Cardiac muscle cell (in vitro differentiated cells and primary cell): ENCODE data around the gene RFTN1. TPM values are rescaled to one million over a fixed set of nuclear protein-coding genes. Genes with fewer than 3 reads are reported as not detected.

Source experiments
- DNase-seq, 2 donors: peaks; one replicate each; pipeline versions ENCODE4 v3.0.0 to v3.0.0-alpha.2; 2010 to 2017; ENCODE audit warnings: low read depth in 1 of 2, low spot score in 1 of 2
- H3K27ac ChIP-seq: fragments of 200-600 bp; sonication (generic); 2 replicates; pipeline ENCODE4 v1.5.1; 2016
- H3K27me3 ChIP-seq: fragments of 200-600 bp; sonication (generic); 2 replicates; pipeline ENCODE4 v1.6.0; 2016; ENCODE audit warnings: control low read depth
- H3K36me3 ChIP-seq: fragments of 200-600 bp; sonication (generic); 2 replicates; pipeline ENCODE4 v1.5.1; 2016; ENCODE audit warnings: control low read depth
- H3K4me1 ChIP-seq: fragments of 200-600 bp; sonication (generic); 2 replicates; pipeline ENCODE4 v1.8.1; 2017; ENCODE audit warnings: low read depth, mild to moderate bottlenecking, mixed run types
- H3K4me3 ChIP-seq: fragments of 200-600 bp; sonication (generic); 2 replicates; pipeline ENCODE4 v1.5.1; 2016; ENCODE audit warnings: mild to moderate bottlenecking
- H3K9me3 ChIP-seq: fragments of 200-600 bp; sonication (generic); 2 replicates; pipeline ENCODE4 v1.5.1; 2017; ENCODE audit warnings: low read depth, mild to moderate bottlenecking, control low read depth
- CTCF ChIP-seq: IDR thresholded peaks from 2 replicates; pipeline ENCODE4 v1.5.1; 2012; ENCODE audit warnings: low read depth, mild to moderate bottlenecking, low read length
- polyA plus RNA-seq: library from polyadenylated mRNA; unstranded; fragments of >200 nt; fragmentation: Nextera tagmentation; extraction: Ambion mirVana; gene quantifications from 2 replicates; pipeline ENCODE4 v1.2.1, GENCODE V29; 2016
- total RNA-seq: library from RNA; depleted of rRNA; stranded (reverse); fragments of >200 nt; gene quantifications from 2 replicates; pipeline ENCODE4 v1.2.3, GENCODE V29; 2016

The RFTN1 gene
- total and polyA plus RNA-seq, 2 experiments from 2014 or later, result 30.6 to 42.4 TPM

GRCh38 chr3:16366581-16366980, 146.9 kb downstream of the RFTN1 start:
- DNase-seq, result peak in 1 of 2 donors; percentile 17
- Histone ChIP-seq H3K4me3 (no peak overlapping the region), H3K4me1 (peaks cover 24% of the 10 kb centered on the region), H3K36me3 (no peaks in the 10 kb centered on the region), H3K27me3 (no peaks in the 10 kb centered on the region), H3K27ac (no peak overlapping the region), H3K9me3 (no peaks in the 10 kb centered on the region)
- no peak for TF ChIP-seq CTCF

GRCh38 chr3:16365491-16366128, 147.9 kb downstream of the RFTN1 start:
- Histone ChIP-seq H3K9me3 (no peaks in the 10 kb centered on the region), H3K4me1 (peaks cover 18% of the 10 kb centered on the region), H3K36me3 (no peaks in the 10 kb centered on the region), H3K4me3 (no peak overlapping the region), H3K27ac (no peak overlapping the region), H3K27me3 (no peaks in the 10 kb centered on the region)
- TF ChIP-seq CTCF, result no peak
- DNase-seq, result no peak

- H3K4me3 ChIP-seq, result no peak overlapping the region
- H3K27ac ChIP-seq, result no peak overlapping the region
- H3K4me1 ChIP-seq, result peaks cover 15% of the 10 kb centered on the region
- no peak for TF ChIP-seq CTCF
- no peak for DNase-seq
- no peaks in the 10 kb centered on the region for H3K27me3 ChIP-seq
- no peaks in the 10 kb centered on the region for H3K36me3 ChIP-seq
- no peaks in the 10 kb centered on the region for H3K9me3 ChIP-seq
These were observed 148.5 kb downstream of the RFTN1 start for GRCh38 chr3:16364963-16365362.

GRCh38 chr3:16364323-16364722, 149.2 kb downstream of the RFTN1 start:
- peaks cover 8% of the 10 kb centered on the region for H3K4me1 ChIP-seq
- H3K9me3 ChIP-seq, result no peaks in the 10 kb centered on the region
- H3K4me3 ChIP-seq, result no peak overlapping the region
- H3K27me3 ChIP-seq, result no peaks in the 10 kb centered on the region
- no peak for DNase-seq
- no peak for TF ChIP-seq CTCF
- H3K27ac ChIP-seq, result no peak overlapping the region
- no peaks in the 10 kb centered on the region for H3K36me3 ChIP-seq

GRCh38 chr3:16363636-16364035, 149.9 kb downstream of the RFTN1 start:
- no peak for DNase-seq
- peaks cover 7% of the 10 kb centered on the region for H3K4me1 ChIP-seq
- no peaks in the 10 kb centered on the region for H3K27me3 ChIP-seq
- no peak overlapping the region for H3K27ac ChIP-seq
- no peaks in the 10 kb centered on the region for H3K36me3 ChIP-seq
- no peaks in the 10 kb centered on the region for H3K9me3 ChIP-seq
- H3K4me3 ChIP-seq, result no peak overlapping the region
- TF ChIP-seq CTCF, result no peak
